Body of pancreas (tissue), 4 donors: ENCODE results near the gene SMAP1. TPM values are rescaled to one million over a fixed set of nuclear protein-coding genes. Genes with fewer than 3 reads are reported as not detected.

Source experiments
- ATAC-seq: fragments of 150-250 bp; one replicate; pipeline ENCODE4 v1.9.1; 2016
- DNase-seq, 4 donors: peaks; one replicate each; pipeline ENCODE4 v3.0.0-alpha.2; 2019
- H3K27ac ChIP-seq, 4 donors: fragments of 200-600 bp; sonication (generic); 1 replicate in 3 of 4; 2 replicates in 1 of 4; pipeline versions ENCODE4 v1.5.1 to v1.6.1; 2016 to 2019; ENCODE audit warnings: mild to moderate bottlenecking in 1 of 4, mixed read lengths in 1 of 4, moderate library complexity in 1 of 4
- H3K27me3 ChIP-seq, 2 donors: fragments of 200-600 bp; sonication (generic); one replicate each; pipeline ENCODE4 v1.6.0; 2016; ENCODE audit warnings: mild to moderate bottlenecking in 1 of 2
- H3K36me3 ChIP-seq, 2 donors: fragments of 200-600 bp; sonication (generic); replicated peaks in 1 of 2; 2 replicates each; pipeline ENCODE4 v1.5.1; 2016; ENCODE audit warnings: low read depth in 2 of 2; ENCODE audit not compliant: insufficient read depth in 1 of 2
- H3K4me1 ChIP-seq: fragments of 200-600 bp; sonication (generic); one replicate; pipeline ENCODE4 v1.6.0; 2016
- H3K4me3 ChIP-seq, 2 donors: fragments of 200-600 bp; sonication (generic); 1 replicate in 1 of 2; 2 replicates in 1 of 2; pipeline ENCODE4 v1.5.1; 2016 to 2019
- H3K9me3 ChIP-seq, 3 donors: fragments of 200-600 bp; sonication (generic); 1 replicate in 2 of 3; 2 replicates in 1 of 3; pipeline ENCODE4 v1.5.1; 2016
- POLR2A ChIP-seq, 3 donors: fragments of 450-650 bp; IDR thresholded peaks; one replicate each; pipeline ENCODE4 v1.6.1; 2016; ENCODE audit warnings: antibody characterized with exemption in 3 of 3, mild to moderate bottlenecking in 2 of 3
- WGBS, 2 donors: methylation state at CpG; one replicate each; pipeline ENCODE4 v1.1.5; 2017; 5-methylcytosine and 5-hydroxymethylcytosine counted together
- intact Hi-C: fragments of 100-400 bp; cut with DNase I; formaldehyde crosslinking; loops from one replicate; pipeline ENCODE4 v1.15.1; 2023
- total RNA-seq, 2 donors: library from RNA; depleted of rRNA; stranded (reverse); fragments of >200 nt; gene quantifications; one replicate each; pipeline ENCODE4 v1.1.0, GENCODE V29; 2016
- TF ChIP-seq, protein P1 (sequence below), 7 experiments: fragments of 450-650 bp in 4 of 7; fragments of 200-600 bp in 3 of 7; sonication (generic) in 3 of 7; IDR thresholded peaks; one replicate each; pipeline ENCODE4 v1.5.1; 2016 to 2019; ENCODE audit warnings: antibody characterized with exemption in 7 of 7

Gene SMAP1
- total RNA-seq, 2 donors from 2014 or later, result 22.1 to 34.3 TPM

DNA sequence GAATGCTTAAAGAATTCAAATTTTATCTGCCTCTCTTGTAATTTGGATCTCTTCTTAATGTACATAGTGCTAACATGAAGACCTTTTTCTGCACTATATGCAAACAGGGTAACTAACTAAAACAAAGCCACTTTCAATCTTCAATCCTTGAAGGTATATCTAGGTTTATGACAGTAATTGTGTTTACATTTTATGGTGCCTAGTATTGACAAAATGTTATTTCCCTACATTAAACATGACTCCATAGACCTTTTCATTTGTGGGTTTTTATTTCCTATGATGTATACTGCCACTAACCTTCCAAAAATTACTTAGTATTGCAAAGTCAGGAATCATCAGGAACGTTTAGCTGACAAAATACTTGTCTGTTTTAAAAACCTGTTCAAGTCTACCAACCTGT, 193.2 kb downstream of the SMAP1 start:
- WGBS, 2 donors, result 86 to 95% methylated on average over 1 of the region's 1 CpG
- TF ChIP-seq, protein P1, sequence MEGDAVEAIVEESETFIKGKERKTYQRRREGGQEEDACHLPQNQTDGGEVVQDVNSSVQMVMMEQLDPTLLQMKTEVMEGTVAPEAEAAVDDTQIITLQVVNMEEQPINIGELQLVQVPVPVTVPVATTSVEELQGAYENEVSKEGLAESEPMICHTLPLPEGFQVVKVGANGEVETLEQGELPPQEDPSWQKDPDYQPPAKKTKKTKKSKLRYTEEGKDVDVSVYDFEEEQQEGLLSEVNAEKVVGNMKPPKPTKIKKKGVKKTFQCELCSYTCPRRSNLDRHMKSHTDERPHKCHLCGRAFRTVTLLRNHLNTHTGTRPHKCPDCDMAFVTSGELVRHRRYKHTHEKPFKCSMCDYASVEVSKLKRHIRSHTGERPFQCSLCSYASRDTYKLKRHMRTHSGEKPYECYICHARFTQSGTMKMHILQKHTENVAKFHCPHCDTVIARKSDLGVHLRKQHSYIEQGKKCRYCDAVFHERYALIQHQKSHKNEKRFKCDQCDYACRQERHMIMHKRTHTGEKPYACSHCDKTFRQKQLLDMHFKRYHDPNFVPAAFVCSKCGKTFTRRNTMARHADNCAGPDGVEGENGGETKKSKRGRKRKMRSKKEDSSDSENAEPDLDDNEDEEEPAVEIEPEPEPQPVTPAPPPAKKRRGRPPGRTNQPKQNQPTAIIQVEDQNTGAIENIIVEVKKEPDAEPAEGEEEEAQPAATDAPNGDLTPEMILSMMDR (IDR thresholded peaks at IDR 0.05), result no peak
- no peak for TF ChIP-seq POLR2A (IDR thresholded peaks at IDR 0.05)
- no peaks in the 10 kb centered on the region for H3K4me1 ChIP-seq
- H3K9me3 ChIP-seq, result no peaks in the 10 kb centered on the region
- H3K27ac ChIP-seq, result no peak overlapping the region
- H3K4me3 ChIP-seq, result no peak overlapping the region
- DNase-seq (no peak), ATAC-seq (no peak)
- intact Hi-C loops, result no loop called here
- peaks cover 0 to 12% of the 10 kb centered on the region in 2 donors for H3K36me3 ChIP-seq
- H3K27me3 ChIP-seq, result no peaks in the 10 kb centered on the region

DNA sequence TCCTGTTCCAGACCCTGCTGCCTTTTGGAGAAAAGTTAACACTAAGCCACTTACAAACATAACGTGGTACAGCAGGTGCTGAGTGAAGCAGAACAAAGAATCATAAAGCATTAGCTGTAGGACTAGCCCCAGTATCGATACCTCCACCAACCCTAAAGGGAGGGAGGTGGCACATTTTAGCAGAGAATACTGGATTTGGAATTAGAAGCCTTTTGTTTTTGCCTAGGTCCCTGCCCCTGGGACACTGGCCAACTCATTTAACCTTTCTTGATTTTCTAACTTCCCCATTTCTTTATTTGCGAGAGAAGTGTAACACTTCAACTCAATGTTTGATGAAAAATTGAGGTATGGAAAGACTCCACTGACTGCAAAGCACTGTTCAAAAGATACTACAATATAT, 195.7 kb downstream of the SMAP1 start:
- Histone ChIP-seq H3K27ac (no peak overlapping the region), H3K4me1 (no peaks in the 10 kb centered on the region), H3K4me3 (no peak overlapping the region), H3K9me3 (no peaks in the 10 kb centered on the region), H3K36me3 (peaks cover 0 to 12% of the 10 kb centered on the region in 2 donors), H3K27me3 (no peaks in the 10 kb centered on the region)
- no peak for ATAC-seq
- no peak for DNase-seq
- WGBS, 2 donors, result 45 to 72% methylated on average over 3 of the region's 3 CpGs
- TF ChIP-seq, protein P1 (IDR thresholded peaks at IDR 0.05), result no peak
- TF ChIP-seq POLR2A (IDR thresholded peaks at IDR 0.05), result no peak
- intact Hi-C loops, result no loop called here

DNA sequence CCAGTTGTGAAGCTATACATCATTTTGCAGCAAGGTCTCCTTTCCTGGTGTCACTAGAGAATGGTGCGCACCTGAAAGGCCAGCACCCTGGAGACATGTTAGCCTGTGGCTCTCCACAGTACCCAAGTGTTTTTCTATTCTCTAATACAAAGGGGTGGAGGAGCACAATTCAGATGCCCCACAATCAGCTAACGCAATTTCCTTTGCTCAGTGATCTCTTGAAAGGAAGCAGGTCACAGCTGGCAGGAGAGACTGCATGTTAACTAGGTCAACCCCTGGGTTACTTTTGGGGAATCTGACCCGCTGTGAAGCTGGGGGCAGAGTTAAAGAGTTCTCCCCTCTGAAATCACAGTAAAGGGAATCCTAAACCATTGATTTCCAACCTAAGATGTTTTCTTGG, 196.7 kb downstream of the SMAP1 start:
- no peaks in the 10 kb centered on the region for H3K4me1 ChIP-seq
- H3K4me3 ChIP-seq, result no peak overlapping the region
- intact Hi-C loops, result no loop called here
- H3K27me3 ChIP-seq, result no peaks in the 10 kb centered on the region
- DNase-seq (no peak), ATAC-seq (no peak)
- 81 to 89% methylated on average over 3 of the region's 3 CpGs for WGBS, 2 donors
- no peaks in the 10 kb centered on the region for H3K9me3 ChIP-seq
- TF ChIP-seq, protein P1 (IDR thresholded peaks at IDR 0.05), result no peak
- TF ChIP-seq POLR2A (IDR thresholded peaks at IDR 0.05), result no peak
- no peak overlapping the region for H3K27ac ChIP-seq
- peaks cover 0 to 5% of the 10 kb centered on the region in 2 donors for H3K36me3 ChIP-seq

DNA sequence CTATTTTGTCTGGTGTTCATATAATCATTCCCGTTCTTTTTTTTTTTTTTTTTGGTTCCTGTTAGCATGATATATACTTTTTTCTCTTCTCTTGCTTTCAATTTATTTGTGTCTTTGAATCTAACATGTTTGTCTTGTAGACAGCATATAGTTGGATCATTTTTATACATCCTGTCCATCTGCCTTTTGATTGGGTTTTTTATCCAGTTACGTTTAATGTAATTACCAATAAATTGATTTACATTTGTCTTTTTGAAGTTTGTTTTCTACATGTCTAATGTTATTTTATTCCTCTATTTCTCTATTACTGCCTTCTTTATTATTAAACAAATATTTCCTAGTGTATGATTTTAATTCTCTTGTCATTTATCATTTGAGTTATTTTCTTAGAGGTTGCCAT, 204.8 kb downstream of the SMAP1 start:
- H3K27me3 ChIP-seq, result no peaks in the 10 kb centered on the region
- H3K27ac ChIP-seq, result no peak overlapping the region
- H3K36me3 ChIP-seq, result no peaks in the 10 kb centered on the region
- no peak for DNase-seq
- no peak overlapping the region for H3K4me3 ChIP-seq
- ATAC-seq, result no peak
- no peaks in the 10 kb centered on the region for H3K4me1 ChIP-seq
- H3K9me3 ChIP-seq, result peaks cover 0 to 10% (median 0%) of the 10 kb centered on the region in 3 donors
- 74 to 93% methylated on average over 2 of the region's 2 CpGs for WGBS, 2 donors
- TF ChIP-seq, protein P1 (IDR thresholded peaks at IDR 0.05), result no peak
- TF ChIP-seq POLR2A (IDR thresholded peaks at IDR 0.05), result no peak
- intact Hi-C loops, result no loop called here

DNA sequence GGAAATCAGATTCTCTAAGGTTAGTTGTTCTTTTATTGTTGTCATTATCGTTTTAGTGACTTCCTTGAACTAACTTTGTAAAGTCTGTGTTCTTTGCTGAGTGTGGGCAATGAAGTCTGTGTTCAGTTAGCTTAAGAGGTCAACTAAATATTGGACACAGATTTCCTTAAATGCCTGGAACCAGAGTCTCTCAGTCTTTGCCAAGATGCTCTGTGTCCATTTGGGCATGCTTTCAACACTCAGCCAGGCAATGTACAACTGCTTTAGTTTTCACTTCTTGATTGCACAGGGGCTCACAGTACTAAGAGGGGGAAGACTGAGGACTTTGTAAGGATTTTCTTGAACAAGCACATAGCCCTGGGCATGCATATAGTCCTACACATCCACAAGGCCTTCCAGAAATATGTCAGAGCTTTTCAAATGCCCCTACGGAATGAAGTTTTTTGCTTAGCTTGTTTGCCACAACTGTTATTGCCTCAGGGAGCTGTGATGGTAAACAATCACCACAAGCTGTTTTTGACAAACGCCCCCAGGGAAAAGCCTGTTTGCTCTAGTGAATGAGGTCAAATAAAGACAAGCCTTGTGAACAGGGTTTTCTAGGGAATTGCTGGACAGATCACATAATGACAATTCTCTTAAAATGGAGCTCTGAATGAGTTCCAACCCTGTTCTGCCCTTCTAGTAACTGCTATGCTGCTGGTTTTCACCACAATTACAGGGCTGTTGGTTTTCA, 206.7 kb downstream of the SMAP1 start:
- TF ChIP-seq, protein P1 (IDR thresholded peaks at IDR 0.05), result no peak
- no peak for TF ChIP-seq POLR2A (IDR thresholded peaks at IDR 0.05)
- intact Hi-C loops, result no loop called here
- DNase-seq (no peak), ATAC-seq (no peak)
- Histone ChIP-seq H3K9me3 (peaks cover 0 to 10% (median 0%) of the 10 kb centered on the region in 3 donors), H3K27me3 (no peaks in the 10 kb centered on the region), H3K4me3 (no peak overlapping the region), H3K4me1 (no peaks in the 10 kb centered on the region), H3K36me3 (no peaks in the 10 kb centered on the region), H3K27ac (no peak overlapping the region)
- 38 to 40% methylated on average over 3 of the region's 3 CpGs for WGBS, 2 donors
